Prostate gland (tissue), 2 donors: ENCODE measurements around the gene TRIP13.

Experiments used
- POLR2A ChIP-seq: fragments of 450-650 bp; IDR thresholded peaks from one replicate; pipeline ENCODE4 v1.6.1; 2016; ENCODE audit warnings: antibody characterized with exemption, mild to moderate bottlenecking
- POLR2AphosphoS5 ChIP-seq: sonication (generic); formaldehyde crosslinking; IDR thresholded peaks from one replicate; pipeline ENCODE4 v1.6.1; 2017; ENCODE audit warnings: antibody characterized with exemption
- TF ChIP-seq, protein P1 (sequence below), 4 experiments: fragments of 200-600 bp in 2 of 4; fragments of 450-650 bp in 2 of 4; sonication (generic) in 2 of 4; IDR thresholded peaks; 1 replicate in 3 of 4; 2 replicates in 1 of 4; pipeline ENCODE4 v1.5.1; 2016 to 2019; ENCODE audit warnings: antibody characterized with exemption in 4 of 4, mild to moderate bottlenecking in 2 of 4, moderate library complexity in 2 of 4

DNA sequence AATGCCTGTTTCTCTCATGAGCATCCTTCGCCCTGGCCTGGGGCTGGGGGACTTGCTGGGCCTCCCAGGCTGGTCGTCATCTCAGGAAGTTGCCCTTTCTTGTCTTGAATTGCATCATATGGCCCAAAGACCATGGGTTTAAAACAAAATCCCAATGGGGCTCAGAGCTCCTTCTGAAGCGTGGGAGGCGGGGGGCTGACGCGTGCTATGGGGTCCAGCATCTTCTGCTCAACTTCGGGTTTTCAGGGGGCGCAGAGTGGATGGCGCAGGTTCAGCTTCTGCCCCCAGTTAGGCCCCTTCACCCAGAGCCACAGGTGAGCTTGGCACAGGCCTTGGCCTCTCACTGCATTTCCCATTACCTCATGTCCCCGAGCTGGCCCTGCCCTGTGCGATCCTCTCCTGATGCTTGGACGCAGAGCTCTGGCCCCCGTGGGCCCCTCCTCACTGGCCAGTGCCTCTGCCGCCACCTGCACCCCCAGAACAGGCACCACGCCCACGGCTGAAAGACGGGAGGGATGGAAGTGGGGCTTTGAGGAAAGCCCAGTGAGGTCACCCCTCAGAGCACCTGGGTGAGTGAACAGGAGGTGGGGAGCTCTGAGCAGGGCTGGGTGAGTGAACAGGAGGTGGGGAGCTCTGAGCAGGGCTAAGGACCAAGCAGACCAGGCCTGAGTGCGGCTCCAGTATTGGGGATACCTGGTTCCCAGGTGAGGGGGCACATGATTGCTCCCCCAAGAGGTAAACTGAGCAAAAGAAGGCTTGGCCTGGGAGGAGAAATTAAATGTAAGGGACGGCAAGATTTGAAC lies 56.0 kb downstream of the TRIP13 start:
- no peak for TF ChIP-seq POLR2A
- TF ChIP-seq, protein P1, sequence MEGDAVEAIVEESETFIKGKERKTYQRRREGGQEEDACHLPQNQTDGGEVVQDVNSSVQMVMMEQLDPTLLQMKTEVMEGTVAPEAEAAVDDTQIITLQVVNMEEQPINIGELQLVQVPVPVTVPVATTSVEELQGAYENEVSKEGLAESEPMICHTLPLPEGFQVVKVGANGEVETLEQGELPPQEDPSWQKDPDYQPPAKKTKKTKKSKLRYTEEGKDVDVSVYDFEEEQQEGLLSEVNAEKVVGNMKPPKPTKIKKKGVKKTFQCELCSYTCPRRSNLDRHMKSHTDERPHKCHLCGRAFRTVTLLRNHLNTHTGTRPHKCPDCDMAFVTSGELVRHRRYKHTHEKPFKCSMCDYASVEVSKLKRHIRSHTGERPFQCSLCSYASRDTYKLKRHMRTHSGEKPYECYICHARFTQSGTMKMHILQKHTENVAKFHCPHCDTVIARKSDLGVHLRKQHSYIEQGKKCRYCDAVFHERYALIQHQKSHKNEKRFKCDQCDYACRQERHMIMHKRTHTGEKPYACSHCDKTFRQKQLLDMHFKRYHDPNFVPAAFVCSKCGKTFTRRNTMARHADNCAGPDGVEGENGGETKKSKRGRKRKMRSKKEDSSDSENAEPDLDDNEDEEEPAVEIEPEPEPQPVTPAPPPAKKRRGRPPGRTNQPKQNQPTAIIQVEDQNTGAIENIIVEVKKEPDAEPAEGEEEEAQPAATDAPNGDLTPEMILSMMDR (IDR thresholded peaks at IDR 0.05): no peak
- no peak for TF ChIP-seq POLR2AphosphoS5
